Ascending aorta (tissue), 2 donors: ENCODE measurements around the gene SMARCD1. TPM values are rescaled to one million over a fixed set of nuclear protein-coding genes. Genes with fewer than 3 reads are reported as not detected.
A peak's percentile ranks its signal among the peaks of the same experiment; 100 is the strongest.

Source experiments
- DNase-seq, 2 donors: peaks; one replicate each; pipeline ENCODE4 v3.0.0-alpha.2; 2019; ENCODE audit warnings: low spot score in 2 of 2
- H3K27ac ChIP-seq, 2 donors: fragments of 200-600 bp; sonication (generic); one replicate each; pipeline ENCODE4 v1.5.1; 2016 to 2017; ENCODE audit warnings: mild to moderate bottlenecking in 1 of 2
- H3K27me3 ChIP-seq: fragments of 200-600 bp; sonication (generic); one replicate; pipeline ENCODE4 v1.5.1; 2017
- H3K36me3 ChIP-seq, 2 donors: fragments of 200-600 bp; sonication (generic); one replicate each; pipeline ENCODE4 v1.5.1; 2016
- H3K4me1 ChIP-seq, 2 donors: fragments of 200-600 bp; sonication (generic); one replicate each; pipeline ENCODE4 v1.5.1; 2016 to 2017; ENCODE audit warnings: mild to moderate bottlenecking in 1 of 2
- H3K4me3 ChIP-seq, 2 donors: fragments of 200-600 bp; sonication (generic); one replicate each; pipeline ENCODE4 v1.5.1; 2016 to 2017; ENCODE audit warnings: mild to moderate bottlenecking in 1 of 2
- H3K9me3 ChIP-seq, 2 donors: fragments of 200-600 bp; sonication (generic); one replicate each; pipeline ENCODE4 v1.5.1; 2016
- CTCF ChIP-seq, 3 experiments: fragments of 200-600 bp in 2 of 3; fragments of 450-650 bp in 1 of 3; sonication (generic) in 2 of 3; IDR thresholded peaks; one replicate each; pipeline ENCODE4 v1.5.1; 2016 to 2019; ENCODE audit warnings: antibody characterized with exemption in 3 of 3, mild to moderate bottlenecking in 1 of 3, moderate library complexity in 1 of 3
- intact Hi-C: fragments of 100-400 bp; cut with DNase I; formaldehyde crosslinking; loops from one replicate; pipeline ENCODE4 v1.15.1; 2023
- total RNA-seq: library from RNA; depleted of rRNA; stranded (reverse); fragments of >200 nt; gene quantifications from one replicate; pipeline ENCODE4 v1.1.0, GENCODE V29; 2016

SMARCD1 gene
- total RNA-seq, 1 donor from 2014 or later, result 277 TPM

- no peaks in the 10 kb centered on the region for H3K27me3 ChIP-seq
- H3K9me3 ChIP-seq, result no peaks in the 10 kb centered on the region
- no peak for TF ChIP-seq CTCF (IDR thresholded peaks at IDR 0.05)
- intact Hi-C loops, result no loop called here
- no peaks in the 10 kb centered on the region for H3K36me3 ChIP-seq
- no peak overlapping the region for H3K27ac ChIP-seq
- no peak for DNase-seq
- H3K4me3 ChIP-seq, result no peak overlapping the region
- H3K4me1 ChIP-seq, result peaks cover under 1 to 2% of the 10 kb centered on the region in 2 donors
Observed at GRCh38 chr12:50061946-50062686, 23.0 kb upstream of the SMARCD1 start.

- no peaks in the 10 kb centered on the region for H3K36me3 ChIP-seq
Observed at GRCh38 chr12:50062728-50063460, 22.2 kb upstream of the SMARCD1 start.

GRCh38 chr12:50065726-50066310 lies 19.3 kb upstream of the SMARCD1 start:
- no peak for TF ChIP-seq CTCF (IDR thresholded peaks at IDR 0.05)
- Histone ChIP-seq H3K9me3 (no peaks in the 10 kb centered on the region), H3K27me3 (no peaks in the 10 kb centered on the region), H3K36me3 (no peaks in the 10 kb centered on the region), H3K4me1 (no peaks in the 10 kb centered on the region), H3K27ac (no peak overlapping the region), H3K4me3 (no peak overlapping the region)
- intact Hi-C loops, result no loop called here
- DNase-seq, result no peak

More at GRCh38 chr12:50062728-50063460, 22.2 kb upstream of the SMARCD1 start:
- Histone ChIP-seq H3K4me1 (peaks cover 0 to 2% of the 10 kb centered on the region in 2 donors), H3K27me3 (no peaks in the 10 kb centered on the region), H3K9me3 (no peaks in the 10 kb centered on the region), H3K27ac (no peak overlapping the region), H3K4me3 (no peak overlapping the region)
- intact Hi-C loops, result no loop called here
- no peak for TF ChIP-seq CTCF (IDR thresholded peaks at IDR 0.05)
- no peak for DNase-seq

GRCh38 chr12:50066402-50066801 lies 18.7 kb upstream of the SMARCD1 start:
- intact Hi-C loops, result no loop called here
- peak in 1 of 2 donors; percentile 84 for DNase-seq
- H3K36me3 ChIP-seq, result no peaks in the 10 kb centered on the region

GRCh38 chr12:50069069-50069468 lies 16.1 kb upstream of the SMARCD1 start:
- intact Hi-C loops, result no loop called here
- H3K4me1 ChIP-seq, result no peaks in the 10 kb centered on the region
- no peak for DNase-seq

More at GRCh38 chr12:50066402-50066801, 18.7 kb upstream of the SMARCD1 start:
- no peak overlapping the region for H3K4me3 ChIP-seq
- no peaks in the 10 kb centered on the region for H3K9me3 ChIP-seq
- no peak overlapping the region for H3K27ac ChIP-seq
- no peaks in the 10 kb centered on the region for H3K27me3 ChIP-seq
- no peaks in the 10 kb centered on the region for H3K4me1 ChIP-seq
- no peak for TF ChIP-seq CTCF (IDR thresholded peaks at IDR 0.05)

More at GRCh38 chr12:50069069-50069468, 16.1 kb upstream of the SMARCD1 start:
- no peaks in the 10 kb centered on the region for H3K27me3 ChIP-seq
- no peaks in the 10 kb centered on the region for H3K36me3 ChIP-seq
- TF ChIP-seq CTCF (IDR thresholded peaks at IDR 0.05), result no peak
- H3K27ac ChIP-seq, result no peak overlapping the region
- no peaks in the 10 kb centered on the region for H3K9me3 ChIP-seq
- no peak overlapping the region for H3K4me3 ChIP-seq
